ENCODE results near the gene TPST2.

Gene TPST2

DNA sequence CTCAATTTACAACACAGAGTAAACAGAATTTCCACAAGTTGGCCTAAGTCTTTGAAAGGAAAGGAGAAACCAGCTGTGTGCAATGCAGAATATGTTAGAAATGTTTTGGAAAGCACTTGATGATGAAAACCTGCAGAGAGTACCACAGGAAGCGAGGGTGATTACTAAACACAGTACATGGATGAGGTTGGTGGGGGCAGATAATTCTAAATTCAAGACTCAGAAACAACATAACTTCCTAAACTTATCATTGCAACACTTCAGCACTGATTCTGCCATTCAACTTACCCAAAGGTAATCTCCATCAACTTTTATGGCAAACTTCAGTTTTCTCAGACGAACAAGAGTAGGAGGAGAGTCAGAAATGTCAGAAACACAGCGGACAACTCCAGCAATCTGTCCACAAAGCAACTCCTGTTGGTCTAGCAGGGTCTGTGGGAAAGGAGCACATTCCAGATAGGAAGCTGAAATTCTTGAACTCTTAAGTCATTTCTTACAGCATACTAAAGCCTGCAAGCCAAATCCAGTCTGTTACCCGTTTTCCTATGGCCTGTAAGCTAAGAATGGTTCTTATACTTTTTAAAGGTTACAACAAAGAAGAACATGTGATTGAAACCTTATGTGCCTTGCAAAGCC lies 113.1 kb downstream of the TPST2 start:
- TF ChIP-seq SIN3A (IDR thresholded peaks at IDR 0.05; ENCODE audit: borderline replicate concordance, insufficient read depth, low read length) (no peak), FOXP2 (optimal IDR thresholded peaks at IDR 0.05; ENCODE audit: borderline replicate concordance, extremely low read depth, extremely low read length, insufficient read depth) (no peak), POLR2AphosphoS5 (IDR thresholded peaks at IDR 0.05; ENCODE audit: low read depth, low read length) (no peak), TAF1 (IDR thresholded peaks at IDR 0.05; ENCODE audit: borderline replicate concordance, insufficient read depth, low read length) (no peak)
- TF ChIP-seq, protein P1, sequence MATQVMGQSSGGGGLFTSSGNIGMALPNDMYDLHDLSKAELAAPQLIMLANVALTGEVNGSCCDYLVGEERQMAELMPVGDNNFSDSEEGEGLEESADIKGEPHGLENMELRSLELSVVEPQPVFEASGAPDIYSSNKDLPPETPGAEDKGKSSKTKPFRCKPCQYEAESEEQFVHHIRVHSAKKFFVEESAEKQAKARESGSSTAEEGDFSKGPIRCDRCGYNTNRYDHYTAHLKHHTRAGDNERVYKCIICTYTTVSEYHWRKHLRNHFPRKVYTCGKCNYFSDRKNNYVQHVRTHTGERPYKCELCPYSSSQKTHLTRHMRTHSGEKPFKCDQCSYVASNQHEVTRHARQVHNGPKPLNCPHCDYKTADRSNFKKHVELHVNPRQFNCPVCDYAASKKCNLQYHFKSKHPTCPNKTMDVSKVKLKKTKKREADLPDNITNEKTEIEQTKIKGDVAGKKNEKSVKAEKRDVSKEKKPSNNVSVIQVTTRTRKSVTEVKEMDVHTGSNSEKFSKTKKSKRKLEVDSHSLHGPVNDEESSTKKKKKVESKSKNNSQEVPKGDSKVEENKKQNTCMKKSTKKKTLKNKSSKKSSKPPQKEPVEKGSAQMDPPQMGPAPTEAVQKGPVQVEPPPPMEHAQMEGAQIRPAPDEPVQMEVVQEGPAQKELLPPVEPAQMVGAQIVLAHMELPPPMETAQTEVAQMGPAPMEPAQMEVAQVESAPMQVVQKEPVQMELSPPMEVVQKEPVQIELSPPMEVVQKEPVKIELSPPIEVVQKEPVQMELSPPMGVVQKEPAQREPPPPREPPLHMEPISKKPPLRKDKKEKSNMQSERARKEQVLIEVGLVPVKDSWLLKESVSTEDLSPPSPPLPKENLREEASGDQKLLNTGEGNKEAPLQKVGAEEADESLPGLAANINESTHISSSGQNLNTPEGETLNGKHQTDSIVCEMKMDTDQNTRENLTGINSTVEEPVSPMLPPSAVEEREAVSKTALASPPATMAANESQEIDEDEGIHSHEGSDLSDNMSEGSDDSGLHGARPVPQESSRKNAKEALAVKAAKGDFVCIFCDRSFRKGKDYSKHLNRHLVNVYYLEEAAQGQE (IDR thresholded peaks at IDR 0.05; ENCODE audit: insufficient read depth in 1 of 2, low read depth in 2 of 2, low read length in 2 of 2): no peak

DNA sequence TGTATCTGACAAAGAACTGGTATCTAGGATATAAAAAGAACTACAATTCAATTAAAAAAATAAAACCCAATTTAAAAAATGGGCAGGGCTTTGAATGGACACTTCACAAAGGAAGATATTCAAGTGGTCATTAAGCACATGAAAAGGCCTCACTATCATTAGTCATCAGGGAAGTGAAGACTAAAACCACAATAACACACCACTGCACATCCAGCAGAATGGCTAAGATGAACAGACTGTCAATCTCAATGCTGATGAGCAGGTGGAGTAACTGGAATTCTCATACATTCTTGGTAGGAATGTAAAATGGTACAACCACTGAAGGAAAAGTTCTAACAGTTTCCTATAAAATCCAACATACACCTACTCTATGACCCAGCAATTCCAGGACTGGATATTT lies 115.2 kb downstream of the TPST2 start:
- no peak for TF ChIP-seq POLR2AphosphoS5 (IDR thresholded peaks at IDR 0.05; ENCODE audit: low read depth, low read length)
- TF ChIP-seq, protein P1 (IDR thresholded peaks at IDR 0.05; ENCODE audit: insufficient read depth in 1 of 2, low read depth in 2 of 2, low read length in 2 of 2): no peak

Data from PFSK-1 (cell line).